GM19397 (cell line): ENCODE measurements around the gene BRD9.
"Not testable (repeated sequence)": the region's sequence is repeated elsewhere in the genome, so short reads cannot be mapped to it uniquely, and the experiment has no call there.

Source experiments
- ATAC-seq: cut with Tn5 transposase; IDR thresholded peaks from one replicate; pipeline ENCODE4 v1.9.1; 2021; ENCODE audit warnings: mild to moderate bottlenecking, moderate library complexity; ENCODE audit not compliant: unreplicated experiment

Gene BRD9

DNA sequence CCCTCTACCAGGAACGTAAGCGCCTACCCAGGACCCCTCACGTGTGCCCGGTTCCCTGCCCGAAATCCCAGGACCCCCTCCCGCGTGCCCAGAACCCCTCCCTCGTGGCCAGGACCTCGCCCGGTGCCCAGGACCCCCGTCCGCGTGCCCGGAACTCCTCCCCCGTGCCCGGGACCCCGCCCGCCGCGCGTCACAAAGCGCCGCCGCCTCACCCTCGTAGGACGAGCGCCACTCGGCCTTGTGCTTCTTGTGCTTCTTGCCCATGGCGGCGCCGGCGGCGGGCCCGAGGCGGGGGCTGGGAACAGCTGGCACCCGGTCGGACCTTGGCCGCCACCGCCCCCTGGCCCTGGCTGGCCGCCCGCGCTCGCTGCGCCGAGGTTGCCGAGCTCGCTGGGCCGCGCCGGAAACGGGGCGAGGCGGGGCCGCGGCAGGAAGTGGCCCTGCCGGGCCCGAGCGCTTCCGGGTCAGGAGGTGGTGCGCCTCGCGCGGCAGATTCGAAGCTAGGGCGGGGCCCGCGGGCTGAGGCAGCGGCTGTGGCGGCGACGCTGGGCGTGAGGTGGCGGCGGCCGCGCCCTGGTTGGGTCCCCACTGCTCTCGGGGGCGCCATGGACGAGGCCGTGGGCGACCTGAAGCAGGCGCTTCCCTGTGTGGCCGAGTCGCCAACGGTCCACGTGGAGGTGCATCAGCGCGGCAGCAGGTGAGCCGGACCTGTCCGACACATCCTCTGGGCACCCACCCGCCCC is at the start of gene BRD9, which contains the start of gene TRIP13:
Gene BRD9, minus strand, starts transcription at position 408 of the 743 bp plus-strand sequence. Its CDS starts 144 bp downstream, at position 264.
Gene TRIP13, plus strand, starts transcription at position 491 of the 743 bp plus-strand sequence. Its CDS starts 115 bp downstream, at position 606.
- peak; percentile 93 for ATAC-seq

- ATAC-seq: not testable (repeated sequence)
Observed at GRCh38 chr5:940741-941140, 48.1 kb upstream of the BRD9 start.

DNA sequence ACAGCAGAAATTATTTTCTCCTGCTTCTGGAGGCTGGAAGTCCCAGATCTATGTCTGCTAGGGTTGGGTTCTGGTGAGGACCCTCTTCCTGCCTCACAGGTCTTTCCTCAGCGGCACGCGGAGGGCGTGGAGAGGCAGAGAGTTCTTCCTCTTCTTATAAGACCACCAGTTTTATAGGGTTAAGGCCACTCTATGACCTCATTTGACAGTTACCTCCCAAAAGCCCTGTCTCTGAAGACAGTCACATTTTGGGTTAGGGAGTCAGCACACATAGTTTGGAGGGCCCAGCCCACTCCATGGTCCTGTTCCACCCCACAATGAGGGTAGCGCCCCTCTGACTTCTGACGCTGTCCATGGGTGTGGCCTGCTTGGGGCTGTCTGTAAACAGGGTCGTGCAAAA is 46.8 kb upstream of the BRD9 start:
- no peak for ATAC-seq

DNA sequence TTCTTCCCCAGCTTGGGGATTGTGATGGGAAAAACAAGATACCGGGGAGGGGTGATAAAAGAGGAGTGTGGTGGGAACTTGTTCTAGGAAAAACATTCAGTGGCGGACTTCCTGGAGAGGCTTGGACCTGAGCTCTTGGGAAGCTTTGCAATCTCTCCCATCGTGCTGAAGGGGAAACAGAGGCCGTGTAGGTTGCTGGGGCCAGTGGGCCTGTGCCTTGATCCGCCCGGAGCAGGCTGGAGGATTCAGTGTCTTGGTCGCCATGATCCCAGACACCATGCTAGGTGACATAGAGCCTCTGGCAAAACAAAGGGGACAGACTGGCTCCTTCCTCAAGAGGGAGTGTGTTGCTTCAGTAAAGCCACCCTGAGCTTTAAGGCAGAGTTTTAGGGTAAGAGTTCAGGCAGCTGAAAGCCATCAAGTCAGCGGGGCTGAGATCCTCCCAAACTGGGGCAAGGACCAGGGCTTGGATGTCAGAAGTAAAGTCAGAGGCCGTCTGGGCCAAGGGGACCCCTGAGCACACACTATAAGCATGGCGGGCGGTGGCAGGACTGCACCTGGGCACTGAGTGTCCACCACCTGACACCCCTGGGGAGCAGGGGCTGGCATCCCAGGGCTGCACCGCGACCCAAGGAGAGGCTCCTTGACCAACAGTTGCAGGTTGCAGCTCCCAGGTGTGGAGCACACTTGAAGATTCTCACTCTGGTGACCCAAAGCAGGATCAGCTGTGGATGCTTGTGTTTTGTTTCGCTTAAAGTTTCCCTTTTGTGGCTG is 44.7 kb upstream of the BRD9 start:
- no peak for ATAC-seq

DNA sequence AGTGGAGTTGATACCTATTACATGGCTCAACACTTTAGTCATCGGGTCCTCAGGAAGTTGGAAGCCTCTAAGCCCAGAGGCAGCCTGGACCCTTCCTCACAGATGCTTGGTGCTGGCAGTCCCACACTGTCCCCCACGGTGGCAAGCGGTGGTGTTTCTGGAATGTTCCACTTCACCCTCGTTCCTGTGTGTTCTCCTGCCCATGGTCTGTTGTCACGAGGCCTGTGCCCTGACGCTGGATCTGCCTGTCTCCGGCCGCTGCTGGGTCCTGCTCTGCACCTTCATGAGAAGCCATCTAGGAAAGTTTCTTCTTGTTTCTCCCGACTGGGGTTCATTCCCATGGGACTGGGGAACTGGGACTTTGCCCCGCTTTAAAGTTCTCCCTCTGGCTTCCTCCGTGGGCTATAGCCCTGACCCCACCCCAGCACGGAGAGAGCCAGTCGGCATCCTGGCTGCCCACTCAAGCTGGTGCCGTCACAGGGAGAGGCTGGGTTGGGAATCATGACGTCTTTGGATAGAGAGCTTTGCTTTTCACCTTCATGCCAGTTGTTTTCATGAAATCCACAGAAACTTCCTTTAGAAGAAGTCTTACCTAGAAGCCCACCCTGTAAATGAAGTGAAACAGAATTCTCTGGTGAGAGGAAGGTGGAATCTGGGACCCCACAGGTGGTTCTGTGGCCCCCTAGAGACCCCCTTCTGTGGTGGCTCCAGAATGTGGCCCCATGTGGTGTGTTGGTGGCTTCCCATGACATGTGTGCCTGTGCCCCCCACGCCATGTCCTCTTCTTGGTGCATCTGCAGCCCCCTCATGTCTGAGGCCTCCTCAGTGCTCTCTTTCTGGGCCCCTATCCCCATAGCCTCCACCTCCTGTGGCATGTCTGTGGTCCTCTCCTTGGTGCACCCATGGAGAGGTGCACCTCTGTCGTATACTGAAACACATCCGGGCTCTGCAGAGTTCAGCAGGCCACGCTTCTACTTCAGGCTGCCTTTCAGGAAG is 43.8 kb upstream of the BRD9 start:
- ATAC-seq: no peak

DNA sequence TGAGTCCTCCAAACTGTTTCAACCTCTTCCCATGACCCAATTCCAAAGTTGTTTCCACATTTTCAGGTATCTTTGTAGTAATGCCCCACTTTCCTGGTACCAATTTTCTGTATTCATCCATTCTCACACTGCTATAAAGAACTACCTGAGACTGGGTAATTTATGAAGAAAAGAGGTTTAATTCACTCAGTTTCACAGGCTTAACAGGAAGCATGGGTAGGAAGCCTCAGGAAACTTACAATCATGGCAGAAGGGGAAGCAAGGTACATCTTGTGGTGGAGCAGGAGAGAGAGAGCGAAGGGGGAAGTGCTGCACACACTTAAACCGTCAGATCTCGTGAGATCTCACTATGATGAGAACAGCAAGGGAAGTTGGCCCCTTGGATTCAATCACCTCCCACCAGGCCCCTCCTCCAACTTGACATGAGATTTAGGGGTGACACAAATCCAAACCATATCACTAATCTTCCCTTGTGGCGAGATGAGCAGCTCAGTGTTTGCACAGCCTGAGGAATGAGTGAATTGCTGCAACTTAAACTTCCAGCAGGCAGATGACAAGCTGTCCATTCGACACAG is 43.0 kb upstream of the BRD9 start:
- no peak for ATAC-seq

GRCh38 chr5:934381-934967 is 41.9 kb upstream of the BRD9 start:
- ATAC-seq: not testable (repeated sequence)

GRCh38 chr5:933951-934350 is 41.4 kb upstream of the BRD9 start:
- ATAC-seq: not testable (repeated sequence)

DNA sequence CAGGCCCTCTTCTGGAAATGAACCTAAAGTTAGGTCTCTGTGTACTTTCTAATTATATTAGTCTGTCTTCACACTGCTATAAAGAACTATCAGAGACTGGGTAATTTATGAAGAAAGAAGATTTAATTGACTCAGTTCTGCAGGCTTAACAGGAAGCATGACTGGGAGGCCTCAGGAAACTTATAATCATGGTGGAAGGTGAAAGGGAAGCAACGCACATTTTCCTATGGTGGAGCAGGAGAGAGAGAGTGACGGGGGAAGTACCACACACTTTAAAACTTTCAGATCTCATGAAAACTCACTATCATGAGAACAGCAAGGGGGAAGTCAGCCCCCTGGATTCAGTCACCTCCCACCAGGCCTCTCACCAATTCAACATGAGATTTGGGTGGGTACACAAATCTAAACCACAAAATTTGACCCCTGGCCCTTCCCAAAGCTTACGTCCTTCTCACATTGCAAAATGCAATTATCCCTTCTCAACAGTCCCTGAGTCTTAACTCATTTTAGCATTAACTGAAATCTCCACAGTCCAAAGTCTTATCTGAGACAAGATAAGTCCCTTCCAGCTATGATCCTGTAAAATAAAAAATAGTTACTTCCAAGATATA is 40.8 kb upstream of the BRD9 start:
- ATAC-seq: no peak

- ATAC-seq: no peak
Observed at GRCh38 chr5:932628-933250, 40.1 kb upstream of the BRD9 start.

DNA sequence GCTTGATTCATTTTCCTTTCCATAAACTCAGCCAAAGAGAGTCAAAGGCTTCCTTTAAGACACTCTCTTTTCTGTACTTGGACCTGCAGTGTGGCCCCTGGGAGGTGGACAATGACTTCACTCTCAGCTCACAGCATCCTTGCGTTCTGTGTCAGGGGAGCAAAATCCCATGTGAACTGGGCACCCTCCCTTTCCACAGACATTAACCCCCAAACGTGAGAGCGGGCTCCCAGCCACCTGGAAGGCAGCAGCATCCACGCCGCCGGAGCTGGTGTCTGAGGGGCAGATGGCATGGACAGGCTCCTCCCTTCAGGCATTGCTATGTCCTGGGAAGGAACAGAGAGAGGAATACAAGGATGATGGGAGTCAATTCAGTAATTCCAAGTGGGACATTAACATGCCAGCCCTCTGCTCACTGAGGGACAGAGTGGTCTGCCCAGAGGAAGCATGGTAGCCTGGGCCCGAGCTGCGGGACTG is 39.6 kb upstream of the BRD9 start:
- ATAC-seq: no peak

DNA sequence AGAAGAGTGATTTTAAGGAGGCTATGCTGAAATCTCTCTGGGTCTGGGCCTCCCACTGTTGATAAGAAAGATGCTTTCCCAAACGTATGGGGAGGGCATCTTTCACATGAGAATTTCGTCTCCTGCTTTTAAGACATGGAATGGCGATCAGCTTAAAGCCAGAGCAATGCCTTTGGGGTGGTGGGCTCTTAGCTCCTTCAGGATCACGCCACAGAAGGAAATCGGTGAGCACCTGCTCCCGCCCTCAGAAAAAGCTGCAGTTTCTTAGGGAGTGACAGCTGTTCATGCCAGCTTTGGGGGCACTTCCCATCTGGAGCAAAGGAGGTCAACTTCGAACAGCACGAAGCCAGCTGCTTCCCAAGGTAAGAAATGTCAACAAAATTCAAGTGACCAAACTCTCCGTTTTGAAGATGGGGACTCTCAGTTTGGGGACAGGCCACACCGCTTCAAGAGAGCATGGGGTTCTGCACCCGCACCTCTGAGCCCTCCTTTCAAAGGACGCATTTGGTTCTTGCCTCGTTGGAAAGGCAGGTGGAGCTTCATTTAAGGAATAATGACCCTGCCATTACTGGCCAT is 39.1 kb upstream of the BRD9 start:
- no peak for ATAC-seq

DNA sequence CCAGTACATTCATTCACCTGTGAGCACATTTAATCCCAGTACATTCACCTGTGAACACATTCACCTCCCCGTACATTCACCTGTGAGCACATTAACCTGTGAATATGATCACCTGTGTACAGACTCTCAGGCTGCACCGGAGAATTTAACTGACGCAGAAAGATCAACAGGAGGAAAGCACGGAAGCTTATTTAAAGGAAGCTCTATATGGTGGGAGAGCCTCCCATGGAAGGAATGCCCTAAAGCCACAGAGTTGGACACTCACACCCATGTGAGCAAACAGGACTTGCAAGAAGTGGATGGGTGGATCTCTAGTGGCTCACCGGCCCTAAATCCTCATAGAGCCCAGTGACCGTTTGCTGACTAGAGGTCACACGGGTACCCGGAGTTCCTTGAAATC is 38.3 kb upstream of the BRD9 start:
- ATAC-seq: no peak

- ATAC-seq: no peak
Observed at GRCh38 chr5:929596-929995, 37.0 kb upstream of the BRD9 start.

- not testable (repeated sequence) for ATAC-seq
Observed at GRCh38 chr5:929182-929581, 36.6 kb upstream of the BRD9 start.

DNA sequence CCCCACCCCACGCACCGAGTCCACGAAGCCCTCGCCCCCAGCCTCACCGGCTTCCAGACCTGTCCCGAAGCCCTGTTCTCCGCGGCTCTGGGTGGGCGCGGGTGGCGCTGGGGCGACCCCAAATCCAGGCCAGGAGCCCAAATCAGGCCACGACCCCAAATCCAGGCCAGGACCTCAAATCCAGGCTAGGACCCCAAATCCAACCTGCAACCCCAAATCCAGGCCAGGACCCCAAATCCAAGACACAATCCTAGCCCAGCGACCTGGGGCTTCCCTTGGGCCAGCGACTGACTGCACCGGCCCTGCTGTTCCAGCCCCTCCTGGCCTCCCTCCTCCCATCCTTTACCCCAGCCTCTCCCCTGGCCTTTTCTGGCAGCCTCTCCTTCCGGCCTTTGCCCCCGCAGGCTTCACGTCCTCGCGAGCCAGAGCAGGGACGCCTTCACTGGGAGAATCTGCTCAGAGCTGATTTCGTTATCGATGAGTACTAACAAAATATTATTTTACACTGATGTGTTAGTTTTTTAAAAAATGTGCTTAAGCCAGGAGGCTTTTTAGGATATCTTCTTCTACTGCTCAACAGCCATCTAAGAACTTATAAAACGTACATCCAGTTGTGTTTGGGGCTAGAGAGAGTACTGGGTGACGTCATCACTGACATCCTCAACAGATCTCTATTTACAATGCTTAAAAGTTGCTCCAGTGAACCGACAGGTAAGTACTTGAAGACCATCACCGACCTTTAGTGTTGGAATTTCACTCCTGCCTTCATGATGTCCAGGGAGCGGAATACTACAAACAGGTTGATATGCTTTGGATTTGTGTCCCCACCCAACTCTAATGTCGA is 34.8 kb upstream of the BRD9 start:
- no peak for ATAC-seq

GRCh38 chr5:926417-927171 is 34.0 kb upstream of the BRD9 start:
- ATAC-seq: no peak
